ENCODE results near the gene NCOA3.

NCOA3 gene

DNA sequence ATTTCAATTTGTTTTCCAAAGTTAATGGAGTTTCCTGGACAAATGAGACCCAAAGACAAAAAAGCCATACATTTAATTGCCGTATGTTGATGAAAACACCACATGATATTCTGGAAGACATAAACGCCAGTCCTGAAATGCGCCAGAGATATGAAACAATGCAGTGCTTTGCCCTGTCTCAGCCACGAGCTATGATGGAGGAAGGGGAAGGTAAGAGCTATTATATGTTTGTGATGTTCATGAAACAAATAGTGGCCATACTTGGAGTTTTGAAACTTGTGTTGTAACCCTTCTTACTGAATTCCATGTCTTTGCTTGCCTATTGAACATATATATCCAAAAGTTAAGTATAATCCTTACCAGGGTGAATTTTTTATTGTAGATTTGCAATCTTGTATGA is 125.9 kb downstream of the NCOA3 start:
- TF ChIP-seq, protein P1, sequence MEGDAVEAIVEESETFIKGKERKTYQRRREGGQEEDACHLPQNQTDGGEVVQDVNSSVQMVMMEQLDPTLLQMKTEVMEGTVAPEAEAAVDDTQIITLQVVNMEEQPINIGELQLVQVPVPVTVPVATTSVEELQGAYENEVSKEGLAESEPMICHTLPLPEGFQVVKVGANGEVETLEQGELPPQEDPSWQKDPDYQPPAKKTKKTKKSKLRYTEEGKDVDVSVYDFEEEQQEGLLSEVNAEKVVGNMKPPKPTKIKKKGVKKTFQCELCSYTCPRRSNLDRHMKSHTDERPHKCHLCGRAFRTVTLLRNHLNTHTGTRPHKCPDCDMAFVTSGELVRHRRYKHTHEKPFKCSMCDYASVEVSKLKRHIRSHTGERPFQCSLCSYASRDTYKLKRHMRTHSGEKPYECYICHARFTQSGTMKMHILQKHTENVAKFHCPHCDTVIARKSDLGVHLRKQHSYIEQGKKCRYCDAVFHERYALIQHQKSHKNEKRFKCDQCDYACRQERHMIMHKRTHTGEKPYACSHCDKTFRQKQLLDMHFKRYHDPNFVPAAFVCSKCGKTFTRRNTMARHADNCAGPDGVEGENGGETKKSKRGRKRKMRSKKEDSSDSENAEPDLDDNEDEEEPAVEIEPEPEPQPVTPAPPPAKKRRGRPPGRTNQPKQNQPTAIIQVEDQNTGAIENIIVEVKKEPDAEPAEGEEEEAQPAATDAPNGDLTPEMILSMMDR (IDR thresholded peaks at IDR 0.05; ENCODE audit: low read depth, low read length): no peak
- H3K4me1 ChIP-seq: no peaks in the 10 kb centered on the region
- no peaks in the 10 kb centered on the region for H3K9me3 ChIP-seq
- peaks cover 9% of the 10 kb centered on the region for H3K36me3 ChIP-seq
- H3K4me3 ChIP-seq (ENCODE audit: low read depth, low read length): no peak overlapping the region
- DNase-seq: no peak
- no peaks in the 10 kb centered on the region for H3K27me3 ChIP-seq

DNA sequence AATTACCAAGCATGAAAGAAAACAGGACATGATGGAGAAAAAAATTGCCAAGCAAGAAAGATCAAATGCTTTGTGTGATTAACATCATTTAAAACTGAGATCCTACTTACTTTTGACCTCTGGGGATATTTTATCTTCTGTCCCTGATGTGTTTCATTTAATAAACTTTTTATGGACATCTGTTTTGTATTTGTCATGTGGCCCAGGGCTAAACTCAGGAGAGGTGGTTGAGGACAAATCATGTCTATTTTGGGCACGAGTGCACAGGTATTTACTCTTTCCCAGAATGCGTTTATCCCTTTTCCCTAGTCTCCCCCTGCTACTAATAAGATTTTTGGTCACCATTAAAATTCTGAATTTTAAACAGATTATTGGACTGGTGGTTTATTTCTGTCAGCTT is 128.2 kb downstream of the NCOA3 start:
- H3K27me3 ChIP-seq: no peaks in the 10 kb centered on the region
- peaks cover 9% of the 10 kb centered on the region for H3K36me3 ChIP-seq
- TF ChIP-seq, protein P1 (IDR thresholded peaks at IDR 0.05; ENCODE audit: low read depth, low read length): no peak
- H3K9me3 ChIP-seq: no peaks in the 10 kb centered on the region
- no peak for DNase-seq
- no peaks in the 10 kb centered on the region for H3K4me1 ChIP-seq
- H3K4me3 ChIP-seq (ENCODE audit: low read depth, low read length): no peak overlapping the region

DNA sequence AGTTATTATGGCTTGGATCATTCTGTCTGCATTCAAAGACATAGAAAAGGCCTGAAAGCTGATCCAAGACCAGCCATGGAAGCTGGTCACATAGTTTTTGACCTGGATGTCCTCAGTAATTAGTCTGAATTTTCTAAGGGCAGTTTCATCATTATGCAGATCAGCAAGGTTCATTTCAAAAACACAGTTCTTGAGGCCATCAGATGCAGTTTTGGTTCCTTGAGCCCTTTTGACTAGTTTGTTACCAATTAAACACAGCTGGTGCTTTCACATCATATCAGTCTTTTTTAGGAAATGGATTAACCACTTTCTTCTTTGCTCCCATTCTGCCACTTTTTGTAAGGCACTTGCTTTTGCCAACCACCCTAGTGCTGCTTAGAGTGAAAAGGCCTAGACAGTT is 129.4 kb downstream of the NCOA3 start:
- TF ChIP-seq, protein P1 (IDR thresholded peaks at IDR 0.05; ENCODE audit: low read depth, low read length): no peak
- DNase-seq: no peak
- Histone ChIP-seq H3K4me1 (no peaks in the 10 kb centered on the region), H3K4me3 (ENCODE audit: low read depth, low read length) (no peak overlapping the region), H3K36me3 (peaks cover 13% of the 10 kb centered on the region), H3K9me3 (no peaks in the 10 kb centered on the region), H3K27me3 (no peaks in the 10 kb centered on the region)

DNA sequence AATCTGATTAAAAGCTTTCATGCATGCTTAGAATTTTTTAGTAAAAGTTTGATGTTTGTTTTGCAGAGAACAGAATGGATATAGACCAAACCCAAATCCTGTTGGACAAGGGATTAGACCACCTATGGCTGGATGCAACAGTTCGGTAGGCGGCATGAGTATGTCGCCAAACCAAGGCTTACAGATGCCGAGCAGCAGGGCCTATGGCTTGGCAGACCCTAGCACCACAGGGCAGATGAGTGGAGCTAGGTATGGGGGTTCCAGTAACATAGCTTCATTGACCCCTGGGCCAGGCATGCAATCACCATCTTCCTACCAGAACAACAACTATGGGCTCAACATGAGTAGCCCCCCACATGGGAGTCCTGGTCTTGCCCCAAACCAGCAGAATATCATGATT is 133.6 kb downstream of the NCOA3 start:
- no peaks in the 10 kb centered on the region for H3K27me3 ChIP-seq
- H3K4me1 ChIP-seq: no peaks in the 10 kb centered on the region
- H3K9me3 ChIP-seq: no peaks in the 10 kb centered on the region
- peaks cover 13% of the 10 kb centered on the region for H3K36me3 ChIP-seq
- no peak overlapping the region for H3K4me3 ChIP-seq (ENCODE audit: low read depth, low read length)
- DNase-seq: no peak
- TF ChIP-seq, protein P1 (IDR thresholded peaks at IDR 0.05; ENCODE audit: low read depth, low read length): no peak

DNA sequence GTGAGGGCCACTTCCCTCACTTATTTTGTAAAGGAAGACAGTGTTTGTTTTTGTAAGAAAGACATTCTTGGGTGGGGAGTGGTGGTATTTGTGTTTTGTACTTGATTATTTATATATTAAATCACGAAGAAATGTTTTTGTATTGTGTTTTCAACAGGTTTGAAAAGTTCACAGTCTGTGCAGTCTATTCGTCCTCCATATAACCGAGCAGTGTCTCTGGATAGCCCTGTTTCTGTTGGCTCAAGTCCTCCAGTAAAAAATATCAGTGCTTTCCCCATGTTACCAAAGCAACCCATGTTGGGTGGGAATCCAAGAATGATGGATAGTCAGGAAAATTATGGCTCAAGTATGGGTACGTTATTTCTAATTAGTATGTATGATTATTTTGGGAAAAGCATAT is 137.2 kb downstream of the NCOA3 start:
- no peak overlapping the region for H3K4me3 ChIP-seq (ENCODE audit: low read depth, low read length)
- H3K9me3 ChIP-seq: no peaks in the 10 kb centered on the region
- no peaks in the 10 kb centered on the region for H3K27me3 ChIP-seq
- H3K4me1 ChIP-seq: no peaks in the 10 kb centered on the region
- peaks cover 19% of the 10 kb centered on the region for H3K36me3 ChIP-seq
- TF ChIP-seq, protein P1 (IDR thresholded peaks at IDR 0.05; ENCODE audit: low read depth, low read length): no peak
- DNase-seq: no peak

DNA sequence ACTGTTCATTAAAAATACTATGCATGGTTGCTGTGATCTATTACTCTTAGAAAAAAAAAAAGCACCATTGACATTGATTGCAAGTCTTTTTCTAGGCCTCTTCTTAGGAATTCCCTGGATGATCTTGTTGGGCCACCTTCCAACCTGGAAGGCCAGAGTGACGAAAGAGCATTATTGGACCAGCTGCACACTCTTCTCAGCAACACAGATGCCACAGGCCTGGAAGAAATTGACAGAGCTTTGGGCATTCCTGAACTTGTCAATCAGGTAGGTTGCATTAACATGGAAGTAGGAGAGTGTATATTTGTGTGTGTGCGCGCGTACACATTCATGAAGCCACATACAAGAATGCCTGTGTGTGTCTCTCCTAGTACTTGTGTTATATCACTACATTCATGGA is 140.4 kb downstream of the NCOA3 start:
- peaks cover 10% of the 10 kb centered on the region for H3K36me3 ChIP-seq
- TF ChIP-seq, protein P1 (IDR thresholded peaks at IDR 0.05; ENCODE audit: low read depth, low read length): no peak

More for the DNA sequence above, 140.4 kb downstream of the NCOA3 start:
- Histone ChIP-seq H3K9me3 (no peaks in the 10 kb centered on the region), H3K4me1 (no peaks in the 10 kb centered on the region), H3K27me3 (no peaks in the 10 kb centered on the region), H3K4me3 (ENCODE audit: low read depth, low read length) (no peak overlapping the region)
- no peak for DNase-seq
